K562 (cell line): Measurements from ENCODE around the gene CWC22. TPM values are rescaled to one million over a fixed set of nuclear protein-coding genes. Genes with fewer than 3 reads are reported as not detected.

Source experiments
- ATAC-seq: fragments of 200-7000 bp; cut with Tn5 transposase; 3 replicates; pipeline ENCODE4 v1.9.1; 2020; ENCODE audit warnings: moderate library complexity
- BruUV-seq: library from RNA; stranded (reverse); fragments of 400-500 nt; replicated peaks from 2 replicates; lab custom pipeline; 2021; lab: Mats Ljungman, UMichigan
- CTCF ChIA-PET: fragments of 300-600 bp; formaldehyde crosslinking; extraction: SDS; loops from one replicate; lab custom pipeline; 2021; ENCODE audit warnings: low intra/inter-chr PET ratio; lab: Yijun Ruan, JAX
- POLR2A ChIA-PET: fragments of 300-600, 350-650 bp; sonication (Branson Sonifier 250); formaldehyde crosslinking; extraction: SDS; loops from one replicate; lab custom pipeline; 2021; ENCODE audit warnings: antibody characterized with exemption, inconsistent platforms; lab: Yijun Ruan, JAX
- DNase-seq, 4 experiments: peaks; one replicate each; pipeline versions ENCODE4 v3.0.0 to v3.0.0-alpha.2; 2011 to 2018; ENCODE audit warnings: low spot score in 3 of 4, mixed read lengths in 3 of 4; ENCODE audit errors: extremely low read depth in 1 of 4
- FAIRE-seq: peaks from 2 replicates; lab custom pipeline; 2011; peaks lifted over from hg19 to GRCh38; lab: Jason Lieb, UNC
- H2AFZ ChIP-seq: 2 replicates; pipeline ENCODE4 v1.6.0; 2011; ENCODE audit warnings: low read depth, low read length, control low read depth, inconsistent platforms
- H3K27ac ChIP-seq: fragments of 200-600 bp; 3 replicates; pipeline ENCODE4 v1.8.0; 2011; ENCODE audit warnings: low read depth, mild to moderate bottlenecking, control low read depth, inconsistent platforms, low read length, moderate library complexity, mixed read lengths; ENCODE audit errors: extremely low read depth
- H3K27me3 ChIP-seq, 2 experiments: fragments of 300-600 bp in 1 of 2; 2 replicates in 1 of 2; 3 replicates in 1 of 2; pipeline versions ENCODE4 v1.6.0 to v1.8.0; 2011; ENCODE audit warnings: inconsistent platforms in 2 of 2, low read length in 2 of 2, mild to moderate bottlenecking in 1 of 2, mixed read lengths in 1 of 2, moderate library complexity in 1 of 2; ENCODE audit not compliant: control insufficient read depth in 2 of 2, insufficient read depth in 2 of 2
- H3K36me3 ChIP-seq: fragments of 300-600 bp; 3 replicates; pipeline ENCODE4 v1.8.0; 2011; ENCODE audit warnings: mild to moderate bottlenecking, low read length, inconsistent platforms; ENCODE audit not compliant: control insufficient read depth, insufficient read depth
- H3K4me1 ChIP-seq, 2 experiments: fragments of 200-600 bp in 1 of 2; replicated peaks in 1 of 2; 2 replicates in 1 of 2; 3 replicates in 1 of 2; pipeline versions ENCODE4 v1.5.1 to v1.8.0; 2011; ENCODE audit warnings: inconsistent platforms in 2 of 2, low read length in 2 of 2, mild to moderate bottlenecking in 1 of 2, mixed read lengths in 1 of 2, moderate library complexity in 1 of 2; ENCODE audit not compliant: control insufficient read depth in 2 of 2, insufficient read depth in 2 of 2
- H3K4me2 ChIP-seq: 2 replicates; pipeline ENCODE4 v1.6.1; 2011; ENCODE audit warnings: low read length, control low read depth, inconsistent platforms, mixed read lengths; ENCODE audit not compliant: insufficient read depth
- H3K4me3 ChIP-seq: fragments of 200-600 bp; sonication (generic), shearing (Covaris generic); 2 replicates; pipeline ENCODE4 v1.5.1; 2016; ENCODE audit warnings: control low read depth, inconsistent platforms
- H3K79me2 ChIP-seq: fragments of 200-600 bp; 3 replicates; pipeline ENCODE4 v1.8.0; 2011; ENCODE audit warnings: low read length, inconsistent platforms; ENCODE audit not compliant: control insufficient read depth, insufficient read depth
- H3K9ac ChIP-seq, 2 experiments: 2 replicates each; pipeline versions ENCODE4 v1.6.0 to v1.6.1; 2011; ENCODE audit warnings: low read depth in 2 of 2, low read length in 2 of 2, control low read depth in 1 of 2, inconsistent platforms in 1 of 2, mild to moderate bottlenecking in 1 of 2, mixed read lengths in 1 of 2; ENCODE audit not compliant: insufficient read depth in 1 of 2
- H3K9me1 ChIP-seq: one replicate; pipeline ENCODE4 v1.6.0; 2011; ENCODE audit warnings: inconsistent platforms, mild to moderate bottlenecking, low read length, moderate library complexity; ENCODE audit not compliant: control insufficient read depth, insufficient read depth
- H3K9me3 ChIP-seq: replicated peaks from 2 replicates; pipeline ENCODE4 v1.5.1; 2011; ENCODE audit warnings: low read depth, low read length, inconsistent platforms; ENCODE audit not compliant: control insufficient read depth, insufficient read depth
- H4K20me1 ChIP-seq: replicated peaks from 2 replicates; pipeline ENCODE4 v1.6.1; 2011; ENCODE audit warnings: low read length, inconsistent platforms, mixed read lengths; ENCODE audit not compliant: control insufficient read depth, insufficient read depth
- U2AF1 ChIP-seq: fragments of 200-400 bp; formaldehyde crosslinking; optimal IDR thresholded peaks from 2 replicates; pipeline ENCODE3; 2017; ENCODE audit warnings: mild to moderate bottlenecking, low read depth, low read length, moderate library complexity
- WHSC1 ChIP-seq: IDR thresholded peaks from one replicate; pipeline ENCODE4 v1.6.1; 2012; ENCODE audit warnings: low read length, control low read depth, inconsistent platforms
- ZBTB12 ChIP-seq: fragments of 250-450 bp; sonication (Bioruptor Pico); IDR thresholded peaks from 2 replicates; pipeline ENCODE4 v1.4.0; 2020
- ZNF263 ChIP-seq: sonication (generic); formaldehyde crosslinking; IDR thresholded peaks from 2 replicates; pipeline ENCODE4 v1.8.0; 2022; ENCODE audit warnings: mild to moderate bottlenecking, missing genetic modification reagents, borderline replicate concordance
- WGBS: fragments of 100-300 bp; shearing (Covaris generic); methylation state at CpG from one replicate; pipeline ENCODE4 v1.1.6; 2016; ENCODE audit warnings: low coverage, mixed read lengths; ENCODE audit not compliant: insufficient coverage; ENCODE audit errors: missing lambda C conversion rate; 5-methylcytosine and 5-hydroxymethylcytosine counted together
- in situ Hi-C: fragments of 300-500 bp; cut with MboI; formaldehyde crosslinking; loops from 4 replicates; pipeline ENCODE4 v1.15.0; 2018; ENCODE audit warnings: inconsistent platforms, mixed read lengths
- intact Hi-C: fragments of 100-400 bp; cut with micrococcal nuclease; formaldehyde crosslinking; loops from 2 replicates; pipeline ENCODE4 v1.14.2; 2022
- polyA plus RNA-seq, 8 experiments: library from polyadenylated mRNA; depleted of rRNA in 4 of 8; stranded (reverse) in 5 of 8; unstranded in 3 of 8; fragments of >200 nt; fragmentation: Nextera tagmentation in 2 of 8; fragmentation: Illumina TruSeq in 1 of 8; extraction: Ambion mirVana in 2 of 8; extraction: Trizol in 1 of 8; gene quantifications; 2 replicates each; pipeline versions ENCODE4 v1.2.1 to v1.2.3, GENCODE V29; 2011 to 2014; ENCODE audit warnings: inconsistent platforms in 1 of 8, missing spikeins in 1 of 8
- total RNA-seq, 7 experiments: library from RNA; depleted of rRNA in 6 of 7; stranded (reverse); fragments of >200 nt in 6 of 7; fragmentation: Illumina TruSeq in 2 of 7; extraction: Trizol in 2 of 7; gene quantifications; 2 replicates each; pipeline versions ENCODE4 v1.2.1 to v1.2.3, GENCODE V29; 2011 to 2021; ENCODE audit warnings: low replicate concordance in 1 of 7

Gene CWC22
- total and polyA plus RNA-seq, 9 of the 15 experiments (the other 6 are each of a cell fraction or from before 2014, with no cell fraction given), result 14.5 to 54.2 (median 36.7) TPM

GRCh38 chr2:179990676-179991317 lies 16.3 kb downstream of the CWC22 start (continued):
- no peak for TF ChIP-seq ZNF263 (CRISPR knock-in tag)

GRCh38 chr2:179987916-179988315 lies 19.2 kb downstream of the CWC22 start:
- Histone ChIP-seq H3K9me3 (no peaks in the 10 kb centered on the region), H3K27ac (no peak overlapping the region), H3K79me2 (peaks cover 31% of the 10 kb centered on the region), H2AFZ (no peak overlapping the region), H3K4me2 (no peak overlapping the region), H3K9ac (no peak overlapping the region), H4K20me1 (peaks cover 12% of the 10 kb centered on the region; the same call in 1 of the 2 replicates), H3K36me3 (peaks cover 86% of the 10 kb centered on the region)
- no peak for DNase-seq
- 71% methylated on average over 1 of the region's 1 CpG for WGBS
- ATAC-seq, result no peak
- no peak for FAIRE-seq
- TF ChIP-seq ZBTB12 (no peak), U2AF1 (no peak), WHSC1 (no peak)
- TF ChIP-seq, all 486 proteins: peak for 0
- Histone ChIP-seq H3K4me1 (no peaks in the 10 kb centered on the region), H3K4me3 (no peak overlapping the region), H3K9me1 (no peaks in the 10 kb centered on the region), H3K27me3 (no peaks in the 10 kb centered on the region)
- intact Hi-C loops (no loop called here), in situ Hi-C loops (no loop called here)
- BruUV-seq, result no TSS peak
- POLR2A ChIA-PET, result no interaction called here
- CTCF ChIA-PET, result no interaction called here
